Sigmoid colon (tissue), 7 donors: Measurements from ENCODE around the gene CORT. TPM values are rescaled to one million over a fixed set of nuclear protein-coding genes. Genes with fewer than 3 reads are reported as not detected.
A peak's percentile ranks its signal among the peaks of the same experiment; 100 is the strongest.

ENCODE experiments used
- DNase-seq: peaks from one replicate; pipeline ENCODE4 v3.0.0-alpha.2; 2019
- H3K27ac ChIP-seq, 4 donors: fragments of 200-600 bp; sonication (generic); one replicate each; pipeline ENCODE4 v1.5.1; 2016 to 2019; ENCODE audit warnings: mild to moderate bottlenecking in 1 of 4
- H3K27me3 ChIP-seq, 3 donors: fragments of 200-600 bp; sonication (generic); one replicate each; pipeline ENCODE4 v1.5.1; 2019; ENCODE audit warnings: mild to moderate bottlenecking in 1 of 3
- H3K36me3 ChIP-seq, 4 donors: fragments of 200-600 bp; sonication (generic); one replicate each; pipeline ENCODE4 v1.5.1; 2016 to 2019
- H3K4me1 ChIP-seq, 4 donors: fragments of 200-600 bp; sonication (generic); one replicate each; pipeline ENCODE4 v1.5.1; 2017 to 2019
- H3K4me3 ChIP-seq, 4 donors: fragments of 200-600 bp; sonication (generic); one replicate each; pipeline ENCODE4 v1.5.1; 2017 to 2019; ENCODE audit warnings: mild to moderate bottlenecking in 2 of 4, moderate library complexity in 1 of 4
- H3K9me3 ChIP-seq, 4 donors: fragments of 200-600 bp in 3 of 4; sonication (generic) in 3 of 4; one replicate each; pipeline versions ENCODE4 v1.5.1 to v1.6.1; 2013 to 2019
- EP300 ChIP-seq, 4 donors: sonication (generic); formaldehyde crosslinking; IDR thresholded peaks; one replicate each; pipeline ENCODE4 v1.6.1; 2017; ENCODE audit warnings: antibody characterized with exemption in 4 of 4
- POLR2A ChIP-seq, 2 donors: fragments of 450-650 bp; IDR thresholded peaks; one replicate each; pipeline ENCODE4 v1.6.1; 2016; ENCODE audit warnings: antibody characterized with exemption in 2 of 2, mild to moderate bottlenecking in 2 of 2, moderate library complexity in 2 of 2
- POLR2AphosphoS5 ChIP-seq, 4 donors: sonication (generic); formaldehyde crosslinking; IDR thresholded peaks; one replicate each; pipeline ENCODE4 v1.6.1; 2017; ENCODE audit warnings: antibody characterized with exemption in 4 of 4
- WGBS, 2 donors: extraction: QIAGEN DNeasy Blood & Tissue Kit; methylation state at CpG; one replicate each; pipeline ENCODE4 v1.1.7; 2013; 5-methylcytosine and 5-hydroxymethylcytosine counted together
- intact Hi-C: fragments of 100-400 bp; cut with DNase I; formaldehyde crosslinking; loops from one replicate; pipeline ENCODE4 v1.15.1; 2023
- polyA plus RNA-seq, 3 donors: library from polyadenylated mRNA; stranded (reverse); fragments of 200-250 nt; gene quantifications; one replicate each; pipeline ENCODE4 v1.2.3, GENCODE V29; 2013
- total RNA-seq, 4 donors: library from RNA; depleted of rRNA; stranded (reverse); fragments of >200 nt; gene quantifications; one replicate each; pipeline ENCODE4 v1.1.0, GENCODE V29; 2016
- TF ChIP-seq, protein P1 (sequence below), 4 experiments: fragments of 450-650 bp in 3 of 4; fragments of 200-600 bp in 1 of 4; IDR thresholded peaks; one replicate each; pipeline ENCODE4 v1.5.1; 2016 to 2019; ENCODE audit warnings: antibody characterized with exemption in 4 of 4, mild to moderate bottlenecking in 3 of 4, moderate library complexity in 2 of 4
- donor health status: healthy with polysubstance abuse.
- donor health status: Bipolar disorder and iron deficiency.
- donor health status: healthy.

The CORT gene
- total and polyA plus RNA-seq, 7 donors, result 0.42 to 1.4 (median 0.90) TPM; not detected in 1

DNA sequence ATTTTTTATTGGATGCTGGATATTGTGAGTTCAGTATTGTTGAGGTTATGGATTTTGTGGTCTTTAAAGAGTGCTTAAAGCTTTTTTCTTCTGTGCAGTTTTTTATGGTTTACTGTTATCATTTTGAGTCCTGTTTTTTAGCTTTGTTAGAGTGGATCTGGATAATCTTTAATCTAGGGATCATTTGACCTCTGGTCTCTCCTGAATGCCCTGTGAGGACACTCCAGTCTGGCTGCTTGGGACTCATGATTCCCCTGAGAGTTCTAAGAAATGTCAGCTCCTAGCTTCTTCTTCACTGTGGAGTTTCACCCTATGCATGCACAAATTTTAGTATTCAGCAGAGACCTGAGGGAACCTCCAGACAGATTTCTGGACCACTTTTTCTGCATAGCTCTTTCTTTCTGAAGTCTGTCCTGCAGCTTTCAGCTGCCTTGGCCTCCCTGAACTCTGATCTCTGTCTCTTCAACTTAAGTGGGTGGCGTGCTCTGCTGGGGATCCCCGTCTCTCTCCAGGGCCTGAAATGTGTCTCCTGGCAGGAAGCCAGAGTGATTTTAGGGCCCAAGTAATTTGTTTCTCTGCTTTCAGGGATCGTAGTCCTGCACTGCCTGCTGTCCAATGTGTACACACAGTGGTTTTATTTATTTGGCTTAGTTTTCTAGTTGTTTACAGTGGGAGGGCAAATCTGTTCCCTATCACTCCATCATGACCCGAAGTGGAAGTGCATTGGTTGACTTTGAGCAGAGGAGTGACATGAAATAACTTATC, 39.6 kb downstream of the CORT start:
- 8 to 35% methylated on average over 4 of the region's 4 CpGs for WGBS, 2 donors
- DNase-seq, result no peak
- H3K9me3 ChIP-seq, result no peaks in the 10 kb centered on the region
- intact Hi-C loops, result loop anchor here (5.0 kb wide), 1 partner anchor 57 kb away; the partner anchor contains the start of gene CENPS
- H3K4me3 ChIP-seq, result no peak overlapping the region
- no peaks in the 10 kb centered on the region for H3K27me3 ChIP-seq
- H3K27ac ChIP-seq, result no peak overlapping the region
- TF ChIP-seq POLR2AphosphoS5 (IDR thresholded peaks at IDR 0.05) (no peak), POLR2A (IDR thresholded peaks at IDR 0.05) (no peak), EP300 (IDR thresholded peaks at IDR 0.05) (no peak)
- TF ChIP-seq, protein P1, sequence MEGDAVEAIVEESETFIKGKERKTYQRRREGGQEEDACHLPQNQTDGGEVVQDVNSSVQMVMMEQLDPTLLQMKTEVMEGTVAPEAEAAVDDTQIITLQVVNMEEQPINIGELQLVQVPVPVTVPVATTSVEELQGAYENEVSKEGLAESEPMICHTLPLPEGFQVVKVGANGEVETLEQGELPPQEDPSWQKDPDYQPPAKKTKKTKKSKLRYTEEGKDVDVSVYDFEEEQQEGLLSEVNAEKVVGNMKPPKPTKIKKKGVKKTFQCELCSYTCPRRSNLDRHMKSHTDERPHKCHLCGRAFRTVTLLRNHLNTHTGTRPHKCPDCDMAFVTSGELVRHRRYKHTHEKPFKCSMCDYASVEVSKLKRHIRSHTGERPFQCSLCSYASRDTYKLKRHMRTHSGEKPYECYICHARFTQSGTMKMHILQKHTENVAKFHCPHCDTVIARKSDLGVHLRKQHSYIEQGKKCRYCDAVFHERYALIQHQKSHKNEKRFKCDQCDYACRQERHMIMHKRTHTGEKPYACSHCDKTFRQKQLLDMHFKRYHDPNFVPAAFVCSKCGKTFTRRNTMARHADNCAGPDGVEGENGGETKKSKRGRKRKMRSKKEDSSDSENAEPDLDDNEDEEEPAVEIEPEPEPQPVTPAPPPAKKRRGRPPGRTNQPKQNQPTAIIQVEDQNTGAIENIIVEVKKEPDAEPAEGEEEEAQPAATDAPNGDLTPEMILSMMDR (IDR thresholded peaks at IDR 0.05), result no peak
- peaks cover 0 to 3% (median 2%) of the 10 kb centered on the region in 4 donors for H3K4me1 ChIP-seq
- H3K36me3 ChIP-seq, result no peaks in the 10 kb centered on the region

DNA sequence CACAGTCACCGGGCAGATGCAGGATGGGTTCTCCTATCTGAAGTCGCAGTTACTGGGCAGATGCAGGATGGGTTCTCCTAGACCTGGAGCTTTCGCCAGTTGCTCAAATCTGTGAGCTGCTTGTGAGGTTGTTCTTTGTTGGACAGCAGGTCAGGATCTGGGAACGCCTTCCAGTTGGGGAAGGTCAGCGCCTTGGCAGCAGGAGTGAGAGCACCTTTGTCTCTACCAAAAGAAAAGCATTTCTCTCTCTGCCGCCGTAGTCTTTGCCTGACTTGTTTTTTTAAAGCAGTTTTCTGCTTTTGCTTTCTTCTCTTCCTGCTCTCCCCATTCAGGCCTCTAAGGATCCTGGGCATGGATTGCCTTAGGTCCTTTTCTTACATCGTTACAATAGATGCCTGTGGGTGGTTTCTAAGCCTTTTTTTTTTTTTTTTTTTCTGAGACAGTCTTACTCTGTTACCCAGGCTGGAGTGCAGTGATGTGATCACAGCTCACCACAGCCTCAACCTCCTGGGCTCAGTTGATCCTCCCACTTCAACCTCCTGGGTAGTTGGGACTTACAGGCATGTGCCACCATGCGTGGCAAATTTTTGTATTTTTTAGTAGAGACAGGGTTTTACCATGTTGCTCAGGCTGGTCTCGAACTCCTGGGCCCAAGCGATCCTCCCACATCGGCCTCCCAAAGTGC, 40.6 kb downstream of the CORT start:
- TF ChIP-seq POLR2AphosphoS5 (IDR thresholded peaks at IDR 0.05) (no peak), POLR2A (IDR thresholded peaks at IDR 0.05) (no peak), EP300 (IDR thresholded peaks at IDR 0.05) (no peak)
- TF ChIP-seq, protein P1 (IDR thresholded peaks at IDR 0.05), result no peak
- 86 to 87% methylated on average over 12 of the region's 12 CpGs for WGBS, 2 donors
- Histone ChIP-seq H3K27me3 (no peaks in the 10 kb centered on the region), H3K4me3 (no peak overlapping the region), H3K9me3 (no peaks in the 10 kb centered on the region), H3K27ac (no peak overlapping the region), H3K4me1 (peaks cover 0 to 13% (median 11%) of the 10 kb centered on the region in 4 donors), H3K36me3 (no peaks in the 10 kb centered on the region)
- DNase-seq, result no peak
- intact Hi-C loops, result loop anchor here (5.0 kb wide), 1 partner anchor 58 kb away; the partner anchor contains the start of gene CENPS

DNA sequence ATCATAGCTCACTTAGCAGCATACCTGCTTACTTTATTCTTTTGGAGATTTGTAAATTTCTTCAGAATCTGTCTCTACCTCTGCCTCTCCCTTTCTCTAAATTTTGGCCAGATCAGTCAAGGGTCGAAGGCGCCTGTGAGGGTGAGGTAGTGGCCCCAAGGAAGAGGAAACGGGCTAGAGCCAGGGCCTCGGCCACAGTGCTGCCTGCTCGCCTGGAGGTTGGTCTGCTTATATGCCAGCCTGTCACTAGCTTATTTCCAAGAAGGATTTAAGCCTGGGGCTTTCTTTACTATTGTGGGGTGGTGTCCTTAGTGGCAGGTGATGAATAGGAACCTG, 44.6 kb downstream of the CORT start:
- Histone ChIP-seq H3K4me3 (no peak overlapping the region), H3K27me3 (no peaks in the 10 kb centered on the region), H3K9me3 (no peaks in the 10 kb centered on the region), H3K27ac (no peak overlapping the region), H3K4me1 (peaks cover 0 to 15% (median 14%) of the 10 kb centered on the region in 4 donors), H3K36me3 (peaks cover 0 to 10% (median 1%) of the 10 kb centered on the region in 4 donors)
- TF ChIP-seq POLR2AphosphoS5 (IDR thresholded peaks at IDR 0.05), result no peak
- no peak for TF ChIP-seq EP300 (IDR thresholded peaks at IDR 0.05)
- TF ChIP-seq, protein P1 (IDR thresholded peaks at IDR 0.05), result no peak
- TF ChIP-seq POLR2A (IDR thresholded peaks at IDR 0.05), result no peak
- WGBS, 2 donors, result 84 to 88% methylated on average over 5 of the region's 5 CpGs
- intact Hi-C loops, result loop anchor here (5.0 kb wide), 1 partner anchor 62 kb away; the partner anchor contains the start of gene CENPS
- no peak for DNase-seq

DNA sequence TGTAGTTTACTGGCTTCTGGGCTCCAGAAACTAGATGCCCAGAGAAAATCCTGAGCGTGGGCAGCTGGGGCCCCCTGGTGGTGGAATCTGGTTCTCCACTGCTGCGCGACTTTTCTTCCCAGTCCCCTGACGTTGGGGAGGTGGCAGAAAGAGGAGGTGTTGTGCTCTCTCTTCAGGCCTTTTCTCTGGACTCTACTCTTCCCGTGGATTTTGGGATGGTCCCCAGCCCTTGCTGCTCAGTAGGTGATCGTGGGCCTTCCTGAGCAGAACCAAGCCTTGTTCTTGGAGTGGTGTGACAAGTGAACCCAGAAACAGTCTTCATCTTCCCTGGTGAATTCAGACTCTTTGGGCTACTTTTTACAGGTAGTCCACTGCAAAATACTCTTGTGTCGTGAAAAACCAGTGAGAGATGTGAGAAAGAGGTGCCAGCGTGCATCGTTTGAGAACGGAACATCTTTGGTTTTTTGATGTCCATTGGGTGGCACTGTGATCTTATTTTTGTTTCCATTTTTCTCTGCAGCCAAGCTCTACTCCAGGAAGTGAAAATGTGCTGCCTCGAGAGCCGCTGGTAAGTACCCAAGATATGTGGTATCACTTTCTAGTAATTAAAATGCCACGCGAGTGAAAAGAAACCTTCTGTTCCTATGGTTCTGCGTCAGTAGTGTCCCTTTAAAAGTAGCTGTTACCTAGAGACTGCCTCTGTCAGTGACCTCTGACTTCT, 45.1 kb downstream of the CORT start:
- 1 to 2% methylated on average over 15 of the region's 15 CpGs for WGBS, 2 donors
- intact Hi-C loops, result loop anchor here (5.0 kb wide), 1 partner anchor 63 kb away; the partner anchor contains the start of gene CENPS

More for the DNA sequence above, 45.1 kb downstream of the CORT start:
- H3K9me3 ChIP-seq, result no peaks in the 10 kb centered on the region
- peaks cover 0 to 15% (median 14%) of the 10 kb centered on the region in 4 donors for H3K4me1 ChIP-seq
- TF ChIP-seq POLR2AphosphoS5 (IDR thresholded peaks at IDR 0.05) (no peak), EP300 (IDR thresholded peaks at IDR 0.05) (peak in 2 of 4 donors; percentile 45 to 84), POLR2A (IDR thresholded peaks at IDR 0.05) (no peak)
- TF ChIP-seq, protein P1 (IDR thresholded peaks at IDR 0.05), result peak; percentile 68 to 93 (median 89)
- peak overlapping the region; percentile 1 to 60 (median 55) for H3K27ac ChIP-seq
- H3K36me3 ChIP-seq, result peaks cover 0 to 10% (median 1%) of the 10 kb centered on the region in 4 donors
- DNase-seq, result peak; percentile 79
- no peaks in the 10 kb centered on the region for H3K27me3 ChIP-seq
- peak overlapping the region in 2 of 4 donors; percentile 24 to 27 for H3K4me3 ChIP-seq
